ENCODE measurements around the gene GID4. TPM values are rescaled to one million over a fixed set of nuclear protein-coding genes. Genes with fewer than 3 reads are reported as not detected.

The GID4 gene
- polyA plus RNA-seq, 3 donors: 4.1 to 6.0 (median 4.4) TPM

- Mint-ChIP-seq H3K4me1 (no peaks in the 10 kb centered on the region), H3K27ac (no peak overlapping the region), H3K36me3 (peaks cover 59 to 74% of the 10 kb centered on the region in 2 donors), H3K27me3 (ENCODE audit: low read depth in 3 of 3) (no peaks in the 10 kb centered on the region), H3K9me3 (peaks cover 0 to 2% (median 0%) of the 10 kb centered on the region in 7 donors), H3K4me3 (no peak overlapping the region)
- whole genome bisulfite sequencing (ENCODE audit: insufficient coverage): no CpG with 5 or more reads among the region's 2 CpGs
- Histone ChIP-seq H3K4me3 (replicated peaks in 1 of 3; ENCODE audit: low read depth in 2 of 3, low read length in 3 of 3) (no peak overlapping the region), H3K36me3 (replicated peaks in 1 of 2; ENCODE audit: control insufficient read depth in 1 of 2, insufficient read depth in 2 of 2, low read length in 2 of 2) (peaks cover 41 to 66% of the 10 kb centered on the region in 2 donors), H3K27me3 (ENCODE audit: control insufficient read depth in 2 of 2, insufficient read depth in 2 of 2, low read length in 2 of 2) (no peaks in the 10 kb centered on the region), H3K4me1 (ENCODE audit: control insufficient read depth in 1 of 2, insufficient read depth in 2 of 2, low read length in 2 of 2) (no peaks in the 10 kb centered on the region), H3K9me3 (replicated peaks in 1 of 2; ENCODE audit: control insufficient read depth in 1 of 2, insufficient read depth in 1 of 2, low read length in 2 of 2) (no peaks in the 10 kb centered on the region), H4K20me1 (ENCODE audit: insufficient read depth, low read length) (no peaks in the 10 kb centered on the region), H3K9ac (ENCODE audit: insufficient read depth, low read length, poor library complexity, severe bottlenecking) (no peak overlapping the region), H3K4me2 (replicated peaks; ENCODE audit: extremely low read depth, low read length, poor library complexity, severe bottlenecking) (no peak overlapping the region), H3K27ac (ENCODE audit: low read depth in 1 of 2, low read length in 2 of 2) (no peak overlapping the region), H2AFZ (ENCODE audit: insufficient read depth, low read depth, low read length, poor library complexity, severe bottlenecking) (no peak overlapping the region), H3K79me2 (ENCODE audit: insufficient read depth, low read length) (no peaks in the 10 kb centered on the region)
- intact Hi-C loops (cut with micrococcal nuclease): no loop called here
- no peak for DNase-seq
- no peak for TF ChIP-seq CTCF (IDR thresholded peaks at IDR 0.05)
Measured at GRCh38 chr17:18064053-18064452, 24.8 kb downstream of the GID4 start.

- Histone ChIP-seq H3K4me3 (replicated peaks in 1 of 3; ENCODE audit: low read depth in 2 of 3, low read length in 3 of 3) (no peak overlapping the region), H3K4me1 (ENCODE audit: control insufficient read depth in 1 of 2, insufficient read depth in 2 of 2, low read length in 2 of 2) (no peaks in the 10 kb centered on the region), H3K9me3 (replicated peaks in 1 of 2; ENCODE audit: control insufficient read depth in 1 of 2, insufficient read depth in 1 of 2, low read length in 2 of 2) (no peaks in the 10 kb centered on the region), H2AFZ (ENCODE audit: insufficient read depth, low read depth, low read length, poor library complexity, severe bottlenecking) (no peak overlapping the region), H4K20me1 (ENCODE audit: insufficient read depth, low read length) (no peaks in the 10 kb centered on the region), H3K27me3 (ENCODE audit: control insufficient read depth in 2 of 2, insufficient read depth in 2 of 2, low read length in 2 of 2) (no peaks in the 10 kb centered on the region), H3K27ac (ENCODE audit: low read depth in 1 of 2, low read length in 2 of 2) (no peak overlapping the region), H3K9ac (ENCODE audit: insufficient read depth, low read length, poor library complexity, severe bottlenecking) (no peak overlapping the region), H3K36me3 (replicated peaks in 1 of 2; ENCODE audit: control insufficient read depth in 1 of 2, insufficient read depth in 2 of 2, low read length in 2 of 2) (peaks cover 34 to 58% of the 10 kb centered on the region in 2 donors), H3K79me2 (ENCODE audit: insufficient read depth, low read length) (no peaks in the 10 kb centered on the region), H3K4me2 (replicated peaks; ENCODE audit: extremely low read depth, low read length, poor library complexity, severe bottlenecking) (no peak overlapping the region)
- no peak for TF ChIP-seq CTCF (IDR thresholded peaks at IDR 0.05)
- H3K36me3 Mint-ChIP-seq: peaks cover 48 to 59% of the 10 kb centered on the region in 2 donors
- peaks cover 0 to 2% (median 0%) of the 10 kb centered on the region in 3 donors for H3K27me3 Mint-ChIP-seq (ENCODE audit: low read depth in 3 of 3)
- no peak overlapping the region for H3K4me3 Mint-ChIP-seq
- H3K4me1 Mint-ChIP-seq: no peaks in the 10 kb centered on the region
- intact Hi-C loops (cut with micrococcal nuclease): no loop called here
- peaks cover 0 to 2% (median 0%) of the 10 kb centered on the region in 7 donors for H3K9me3 Mint-ChIP-seq
- H3K27ac Mint-ChIP-seq: peak overlapping the region in 1 of 7 donors; percentile 17
- DNase-seq: no peak
- 97% methylated on average over 11 of the region's 11 CpGs for WGBS (ENCODE audit: insufficient coverage)
Measured at GRCh38 chr17:18065546-18065945, 26.3 kb downstream of the GID4 start.
